GM12865 (cell line): ENCODE measurements around the gene RO60.
A peak's percentile ranks its signal among the peaks of the same experiment; 100 is the strongest.

Source experiments
- DNase-seq: peaks from one replicate; pipeline ENCODE4 v3.0.0; 2010; ENCODE audit warnings: low read depth
- H3K4me3 ChIP-seq: 2 replicates; pipeline ENCODE4 v1.5.1; 2011; ENCODE audit warnings: mild to moderate bottlenecking, low read depth, low read length, control low read depth
- CTCF ChIP-seq: IDR thresholded peaks from 2 replicates; pipeline ENCODE4 v1.5.1; 2011; ENCODE audit warnings: low read length, control low read depth, low read depth, inconsistent platforms; ENCODE audit not compliant: insufficient read depth; ENCODE audit errors: missing control alignments

The RO60 gene

GRCh38 chr1:193087893-193088292 lies 28.5 kb downstream of the RO60 start:
- DNase-seq: no peak
- H3K4me3 ChIP-seq: no peak overlapping the region
- no peak for TF ChIP-seq CTCF

- no peak for DNase-seq
- H3K4me3 ChIP-seq: no peak overlapping the region
- TF ChIP-seq CTCF: no peak
Measured at GRCh38 chr1:193090865-193091264, 31.5 kb downstream of the RO60 start.

GRCh38 chr1:193094112-193094511 lies 34.7 kb downstream of the RO60 start:
- H3K4me3 ChIP-seq: no peak overlapping the region
- TF ChIP-seq CTCF: no peak
- DNase-seq: no peak

- no peak for TF ChIP-seq CTCF
- H3K4me3 ChIP-seq: no peak overlapping the region
- DNase-seq: no peak
Measured at GRCh38 chr1:193102662-193103061, 43.2 kb downstream of the RO60 start.

- no peak for TF ChIP-seq CTCF
- no peak for DNase-seq
- H3K4me3 ChIP-seq: peak overlapping the region; percentile 89
Measured at GRCh38 chr1:193103759-193104501, 44.5 kb downstream of the RO60 start.

GRCh38 chr1:193104502-193104906 lies 45.1 kb downstream of the RO60 start:
- peak overlapping the region; percentile 89 for H3K4me3 ChIP-seq
- DNase-seq: peak; percentile 42
- no peak for TF ChIP-seq CTCF
